ENCODE measurements around the gene SKAP1. TPM values are rescaled to one million over a fixed set of nuclear protein-coding genes. Genes with fewer than 3 reads are reported as not detected.
A peak's percentile ranks its signal among the peaks of the same experiment; 100 is the strongest.

The SKAP1 gene
- total RNA-seq, 1 donor from 2014 or later, result not detected

DNA sequence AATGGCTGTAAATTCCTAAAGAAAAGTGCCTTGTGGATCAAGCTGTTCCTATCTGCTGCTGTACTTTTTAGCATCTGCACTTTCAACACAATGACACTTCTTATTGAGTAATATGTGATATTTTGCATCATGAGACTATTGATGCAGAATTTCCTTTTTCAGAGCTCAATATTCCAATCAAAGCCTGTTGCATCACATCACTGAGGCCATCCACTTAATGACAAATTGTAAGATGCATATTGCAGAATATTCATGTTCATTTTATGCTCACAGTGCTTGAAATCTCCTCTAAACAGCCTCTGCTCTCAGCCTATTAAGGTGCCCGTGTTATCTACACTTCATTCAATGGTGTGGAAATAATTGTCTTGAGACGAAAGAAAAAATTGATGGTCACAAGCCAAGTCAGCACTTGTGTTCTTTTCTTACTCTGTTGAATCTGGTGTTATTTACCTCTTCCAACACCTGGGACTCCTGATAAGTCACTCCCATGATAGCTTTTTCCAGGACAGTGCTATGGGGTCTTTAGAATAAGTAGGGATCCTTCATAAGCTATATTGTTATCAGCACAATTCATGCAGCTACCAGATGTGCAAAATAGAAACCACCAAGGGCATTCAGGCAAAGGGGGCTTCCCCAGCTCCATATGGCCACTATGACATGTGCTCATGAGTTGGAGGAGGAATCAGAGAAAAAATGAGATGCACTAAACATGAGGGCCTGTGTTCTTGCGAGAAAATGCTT, 9.3 kb upstream of the SKAP1 start:
- TF ChIP-seq, protein P1, sequence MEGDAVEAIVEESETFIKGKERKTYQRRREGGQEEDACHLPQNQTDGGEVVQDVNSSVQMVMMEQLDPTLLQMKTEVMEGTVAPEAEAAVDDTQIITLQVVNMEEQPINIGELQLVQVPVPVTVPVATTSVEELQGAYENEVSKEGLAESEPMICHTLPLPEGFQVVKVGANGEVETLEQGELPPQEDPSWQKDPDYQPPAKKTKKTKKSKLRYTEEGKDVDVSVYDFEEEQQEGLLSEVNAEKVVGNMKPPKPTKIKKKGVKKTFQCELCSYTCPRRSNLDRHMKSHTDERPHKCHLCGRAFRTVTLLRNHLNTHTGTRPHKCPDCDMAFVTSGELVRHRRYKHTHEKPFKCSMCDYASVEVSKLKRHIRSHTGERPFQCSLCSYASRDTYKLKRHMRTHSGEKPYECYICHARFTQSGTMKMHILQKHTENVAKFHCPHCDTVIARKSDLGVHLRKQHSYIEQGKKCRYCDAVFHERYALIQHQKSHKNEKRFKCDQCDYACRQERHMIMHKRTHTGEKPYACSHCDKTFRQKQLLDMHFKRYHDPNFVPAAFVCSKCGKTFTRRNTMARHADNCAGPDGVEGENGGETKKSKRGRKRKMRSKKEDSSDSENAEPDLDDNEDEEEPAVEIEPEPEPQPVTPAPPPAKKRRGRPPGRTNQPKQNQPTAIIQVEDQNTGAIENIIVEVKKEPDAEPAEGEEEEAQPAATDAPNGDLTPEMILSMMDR (IDR thresholded peaks at IDR 0.05; ENCODE audit: partially characterized antibody, unreplicated experiment), result no peak
- no peak overlapping the region for H3K27ac Mint-ChIP-seq (ENCODE audit: unreplicated experiment)
- DNase-seq, result no peak
- no peaks in the 10 kb centered on the region for H3K36me3 Mint-ChIP-seq (ENCODE audit: unreplicated experiment)
- peaks cover 3% of the 10 kb centered on the region for H3K9me3 Mint-ChIP-seq (ENCODE audit: unreplicated experiment)
- H3K4me3 Mint-ChIP-seq (ENCODE audit: unreplicated experiment), result no peak overlapping the region
- H3K4me1 Mint-ChIP-seq (ENCODE audit: low read depth, unreplicated experiment), result peaks cover 8% of the 10 kb centered on the region
- H3K27me3 Mint-ChIP-seq (ENCODE audit: unreplicated experiment), result peaks cover 5% of the 10 kb centered on the region

DNA sequence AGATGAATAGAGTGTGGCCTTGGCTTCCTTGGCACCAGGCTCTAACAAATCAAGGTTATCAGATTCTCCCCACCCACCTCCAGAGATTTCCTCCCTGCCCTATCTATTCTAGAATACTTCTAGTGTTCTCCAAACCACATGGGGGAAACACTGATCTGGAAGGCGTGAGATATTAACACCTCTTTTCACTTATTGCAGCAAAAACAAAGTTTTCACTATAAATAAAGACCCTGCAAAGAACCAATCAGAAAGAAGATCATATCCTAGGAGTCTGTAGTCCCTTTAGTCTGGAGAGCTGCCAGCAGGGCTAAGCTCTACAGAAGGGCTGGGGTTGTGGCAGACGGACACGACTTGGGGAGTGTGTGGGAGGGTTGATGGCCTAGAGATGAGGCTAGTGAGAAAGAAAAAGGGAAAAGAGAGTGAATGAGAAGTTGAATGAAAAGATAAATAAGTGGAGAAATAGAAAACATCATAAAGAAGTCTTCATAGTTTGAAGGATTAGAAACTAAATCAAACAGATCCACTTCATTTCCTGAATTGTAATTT, 8.6 kb upstream of the SKAP1 start:
- Mint-ChIP-seq H3K9me3 (ENCODE audit: unreplicated experiment) (peaks cover 3% of the 10 kb centered on the region), H3K27ac (ENCODE audit: unreplicated experiment) (no peak overlapping the region), H3K4me3 (ENCODE audit: unreplicated experiment) (no peak overlapping the region), H3K36me3 (ENCODE audit: unreplicated experiment) (no peaks in the 10 kb centered on the region), H3K27me3 (ENCODE audit: unreplicated experiment) (peaks cover 5% of the 10 kb centered on the region), H3K4me1 (ENCODE audit: low read depth, unreplicated experiment) (peaks cover 9% of the 10 kb centered on the region)
- TF ChIP-seq, protein P1 (IDR thresholded peaks at IDR 0.05; ENCODE audit: partially characterized antibody, unreplicated experiment), result no peak
- DNase-seq, result no peak

DNA sequence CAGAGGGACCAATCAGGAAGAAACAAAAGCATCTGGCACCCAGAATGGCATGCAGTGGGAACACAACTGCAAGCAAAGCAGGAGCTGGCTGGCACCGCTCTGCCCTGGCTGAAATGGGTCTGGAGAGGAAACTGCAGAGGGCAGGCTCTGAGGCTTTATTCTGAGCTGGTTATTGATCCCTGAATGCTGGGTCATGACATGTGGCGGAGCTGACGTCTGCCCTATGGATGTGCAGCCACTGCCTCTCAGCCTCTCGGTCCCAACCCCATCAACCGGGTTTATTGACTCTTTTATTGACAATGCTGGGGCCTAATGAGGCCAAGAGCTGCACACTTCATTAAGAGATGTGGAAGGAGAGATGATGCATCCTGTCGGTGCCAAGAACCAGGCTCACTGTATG, 3.9 kb upstream of the SKAP1 start:
- Mint-ChIP-seq H3K9me3 (ENCODE audit: unreplicated experiment) (peaks cover 6% of the 10 kb centered on the region), H3K4me3 (ENCODE audit: unreplicated experiment) (no peak overlapping the region), H3K4me1 (ENCODE audit: low read depth, unreplicated experiment) (peaks cover 13% of the 10 kb centered on the region), H3K27me3 (ENCODE audit: unreplicated experiment) (peaks cover 14% of the 10 kb centered on the region), H3K36me3 (ENCODE audit: unreplicated experiment) (peaks cover 9% of the 10 kb centered on the region), H3K27ac (ENCODE audit: unreplicated experiment) (peak overlapping the region; percentile 34)
- TF ChIP-seq, protein P1 (IDR thresholded peaks at IDR 0.05; ENCODE audit: partially characterized antibody, unreplicated experiment), result no peak
- peak; percentile 32 for DNase-seq

DNA sequence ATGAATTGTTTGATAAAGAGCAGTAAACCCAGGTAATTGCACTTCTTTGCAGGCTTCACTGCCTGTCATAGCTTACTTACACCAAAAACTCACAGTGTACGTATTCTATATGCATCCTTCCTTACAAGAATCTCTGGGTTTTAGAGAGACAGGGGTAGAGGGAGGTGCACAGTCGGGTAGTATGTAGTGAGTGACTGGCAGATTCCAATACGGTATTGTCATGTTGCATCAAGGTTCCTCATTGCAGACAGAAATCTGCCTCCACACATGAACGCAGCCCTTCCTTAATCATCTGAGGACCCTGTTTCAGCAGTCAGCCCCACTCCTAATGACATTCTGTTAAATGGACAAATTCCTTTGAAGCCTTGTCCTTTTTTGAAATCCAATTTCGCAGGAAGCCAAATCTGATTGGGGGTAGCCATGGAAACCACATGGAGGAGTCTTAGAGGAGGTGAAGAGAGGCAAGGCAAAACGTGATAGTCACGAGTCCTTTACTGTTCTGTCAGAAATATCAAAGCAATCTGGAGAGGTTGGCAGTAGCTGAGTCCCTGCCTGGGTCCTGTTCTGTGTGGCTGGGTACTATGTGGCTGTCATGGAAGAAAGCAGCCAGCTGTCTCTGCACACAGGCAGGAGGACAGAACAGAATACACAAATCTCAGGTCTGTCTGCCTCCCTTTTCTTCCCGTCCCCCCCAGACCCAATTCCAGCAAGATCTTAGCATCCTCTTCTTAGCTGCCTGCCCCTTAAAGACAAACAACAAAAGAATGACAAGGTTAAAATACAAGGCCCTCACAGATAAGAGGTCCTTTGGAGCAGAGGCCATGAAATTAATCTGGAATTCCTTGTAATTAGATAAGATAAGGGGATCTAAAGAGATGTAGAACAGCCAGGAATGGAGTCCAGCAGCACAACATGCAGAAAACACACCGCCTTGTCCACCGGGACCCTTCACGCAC, 3.1 kb upstream of the SKAP1 start:
- Mint-ChIP-seq H3K4me3 (ENCODE audit: unreplicated experiment) (no peak overlapping the region), H3K4me1 (ENCODE audit: low read depth, unreplicated experiment) (peaks cover 13% of the 10 kb centered on the region), H3K9me3 (ENCODE audit: unreplicated experiment) (peaks cover 6% of the 10 kb centered on the region), H3K27ac (ENCODE audit: unreplicated experiment) (no peak overlapping the region), H3K27me3 (ENCODE audit: unreplicated experiment) (peaks cover 14% of the 10 kb centered on the region), H3K36me3 (ENCODE audit: unreplicated experiment) (peaks cover 9% of the 10 kb centered on the region)
- no peak for DNase-seq
- TF ChIP-seq, protein P1 (IDR thresholded peaks at IDR 0.05; ENCODE audit: partially characterized antibody, unreplicated experiment), result no peak
